Neural cell (in vitro differentiated cells): ENCODE data around the gene KIAA2012. TPM values are rescaled to one million over a fixed set of nuclear protein-coding genes. Genes with fewer than 3 reads are reported as not detected.

Experiments
- H2AFZ ChIP-seq: fragments of 200-600, 300-800 bp; sonication (generic), shearing (Covaris generic); 2 replicates; pipeline ENCODE4 v1.6.0; 2014; ENCODE audit warnings: low read depth, mild to moderate bottlenecking, antibody characterized with exemption, low read length, moderate library complexity
- H3F3A ChIP-seq: fragments of 200-600 bp; shearing (Covaris generic); 2 replicates; pipeline ENCODE4 v1.6.1; 2016; ENCODE audit warnings: mild to moderate bottlenecking, moderate library complexity, mixed read lengths, antibody characterized with exemption, low read length; ENCODE audit not compliant: insufficient read depth, poor library complexity, severe bottlenecking
- H3K27ac ChIP-seq: fragments of 200-600, 300-800 bp; sonication (generic), shearing (Covaris generic); 2 replicates; pipeline ENCODE4 v1.5.1; 2014; ENCODE audit warnings: mild to moderate bottlenecking, low read length, moderate library complexity
- H3K27me3 ChIP-seq: fragments of 300-800, 200-600 bp; sonication (generic), shearing (Covaris generic); 2 replicates; pipeline ENCODE4 v1.6.0; 2014; ENCODE audit warnings: mild to moderate bottlenecking, low read depth, low read length, moderate library complexity; ENCODE audit not compliant: insufficient read depth
- H3K36me3 ChIP-seq: fragments of 300-800, 200-600 bp; sonication (generic), shearing (Covaris generic); 2 replicates; pipeline ENCODE4 v1.5.1; 2014; ENCODE audit warnings: mild to moderate bottlenecking, antibody characterized with exemption, low read length, moderate library complexity; ENCODE audit not compliant: insufficient read depth
- H3K4me2 ChIP-seq: fragments of 300-800, 200-600 bp; sonication (generic), shearing (Covaris generic); 2 replicates; pipeline ENCODE4 v1.6.0; 2014; ENCODE audit warnings: mild to moderate bottlenecking, low read length
- H3K4me3 ChIP-seq: fragments of 300-800, 200-600 bp; sonication (generic), shearing (Covaris generic); 2 replicates; pipeline ENCODE4 v1.5.1; 2014; ENCODE audit warnings: mild to moderate bottlenecking, low read length, moderate library complexity
- H3K79me2 ChIP-seq: fragments of 200-600 bp; shearing (Covaris generic); replicated peaks from 2 replicates; pipeline ENCODE4 v1.6.0; 2014; ENCODE audit warnings: mild to moderate bottlenecking, low read length, moderate library complexity; ENCODE audit not compliant: insufficient read depth
- H3K9ac ChIP-seq: fragments of 300-800, 200-600 bp; sonication (generic), shearing (Covaris generic); 2 replicates; pipeline ENCODE4 v1.6.1; 2016; ENCODE audit warnings: mild to moderate bottlenecking, low read length, mixed read lengths
- H3K9me2 ChIP-seq: fragments of 200-600 bp; shearing (Covaris generic); 2 replicates; pipeline ENCODE4 v1.6.1; 2016; ENCODE audit warnings: mild to moderate bottlenecking, low read length, mixed read lengths; ENCODE audit not compliant: insufficient read depth
- H3K9me3 ChIP-seq: fragments of 200-600, 300-800 bp; sonication (generic), shearing (Covaris generic); 2 replicates; pipeline ENCODE4 v1.6.1; 2016; ENCODE audit warnings: mild to moderate bottlenecking, mixed run types, low read length, moderate library complexity, mixed read lengths
- H4K20me1 ChIP-seq: fragments of 200-600 bp; shearing (Covaris generic); 2 replicates; pipeline ENCODE4 v1.6.1; 2016; ENCODE audit warnings: mild to moderate bottlenecking, mixed run types; ENCODE audit not compliant: insufficient read depth
- EP300 ChIP-seq: fragments of 450-650 bp; conservative IDR thresholded peaks from 2 replicates; pipeline ENCODE4 v1.6.1; 2014; ENCODE audit warnings: antibody characterized with exemption, mild to moderate bottlenecking, moderate library complexity; ENCODE audit not compliant: poor library complexity, severe bottlenecking
- EZH2 ChIP-seq: fragments of 200-600, 300-800 bp; shearing (Covaris generic), sonication (generic); IDR thresholded peaks from 2 replicates; pipeline ENCODE4 v1.6.1; 2014; ENCODE audit warnings: antibody characterized with exemption, low read length, borderline replicate concordance, mild to moderate bottlenecking; ENCODE audit not compliant: insufficient read depth, poor library complexity, severe bottlenecking
- MXI1 ChIP-seq: fragments of 450-650 bp; conservative IDR thresholded peaks from 2 replicates; pipeline ENCODE4 v1.6.1; 2014; ENCODE audit warnings: antibody characterized with exemption, mild to moderate bottlenecking; ENCODE audit not compliant: poor library complexity, severe bottlenecking
- POLR2AphosphoS5 ChIP-seq: IDR thresholded peaks from 2 replicates; pipeline ENCODE4 v1.6.1; 2012
- RAD21 ChIP-seq: fragments of 450-650 bp; conservative IDR thresholded peaks from 2 replicates; pipeline ENCODE4 v1.6.1; 2014; ENCODE audit warnings: antibody characterized with exemption, mild to moderate bottlenecking, moderate library complexity
- SMC3 ChIP-seq: fragments of 450-650 bp; conservative IDR thresholded peaks from 2 replicates; pipeline ENCODE4 v1.6.1; 2014; ENCODE audit warnings: antibody characterized with exemption, mild to moderate bottlenecking, moderate library complexity; ENCODE audit not compliant: poor library complexity
- TAF1 ChIP-seq: IDR thresholded peaks from 2 replicates; pipeline ENCODE4 v1.6.1; 2012; ENCODE audit warnings: low read depth
- polyA minus RNA-seq: library from RNA; depleted of rRNA, polyadenylated mRNA; stranded (reverse); fragments of >200 nt; gene quantifications from 2 replicates; pipeline ENCODE4 v1.2.3, GENCODE V29; 2014
- polyA plus RNA-seq: library from polyadenylated mRNA; depleted of rRNA; stranded (reverse); fragments of >200 nt; gene quantifications from 2 replicates; pipeline ENCODE4 v1.2.3, GENCODE V29; 2014
- TF ChIP-seq, protein P1 (sequence below): fragments of 450-650 bp; IDR thresholded peaks from 2 replicates; pipeline ENCODE4 v1.5.1; 2014; ENCODE audit warnings: antibody characterized with exemption, mild to moderate bottlenecking, moderate library complexity; ENCODE audit not compliant: poor library complexity, severe bottlenecking
- TF ChIP-seq, protein P2 (sequence below): IDR thresholded peaks from 2 replicates; pipeline ENCODE4 v1.6.1; 2012; ENCODE audit warnings: borderline replicate concordance

Gene KIAA2012
- polyA plus RNA-seq (not detected in 2 replicates), polyA minus RNA-seq (0.46 TPM in 1 of 2 replicates, not detected in the other)

DNA sequence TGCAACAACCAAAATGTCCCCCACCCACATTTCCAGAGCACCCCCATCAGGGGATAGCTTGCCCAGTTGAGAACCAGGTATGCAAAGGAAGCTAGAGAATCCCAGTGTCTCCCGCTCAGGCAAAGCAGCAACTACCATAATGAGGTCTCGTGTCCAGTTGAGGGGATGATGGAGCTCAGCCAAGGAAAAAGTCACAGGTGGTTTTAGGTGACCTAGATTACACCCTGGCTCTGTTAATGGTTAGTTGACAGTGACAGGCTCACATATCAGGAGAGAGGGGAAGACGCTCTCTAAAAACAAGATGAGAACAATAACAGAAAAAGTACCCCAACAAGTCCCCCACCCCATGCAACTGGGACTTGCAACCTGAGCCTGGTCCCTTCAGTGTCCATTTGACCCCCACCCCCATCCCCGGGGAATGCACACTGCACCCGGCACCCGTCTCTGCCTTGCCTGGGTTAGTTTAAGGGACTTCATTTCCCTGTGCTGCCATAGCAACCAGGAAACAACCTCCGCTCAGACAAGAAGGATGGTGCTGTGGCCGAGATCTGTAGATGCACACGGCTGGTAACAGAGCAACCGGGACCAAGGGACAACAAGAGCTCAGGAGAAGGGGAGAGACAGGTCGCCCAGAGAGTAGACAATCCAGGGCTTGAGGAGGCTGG lies at the start of gene KIAA2012:
Gene KIAA2012 (plus strand): TSS at position 519 of the 665 bp plus-strand sequence. CDS start 373 bp downstream, outside the sequence.
- Histone ChIP-seq H3K9ac (no peak within 1 kb of the TSS), H2AFZ (no peak within 1 kb of the TSS), H3K36me3 (no peaks in the 10 kb centered on the region), H3K4me3 (no peak within 1 kb of the TSS), H3K4me2 (no peak within 1 kb of the TSS), H3K9me2 (no peaks in the 10 kb centered on the region), H3K9me3 (no peaks in the 10 kb centered on the region), H3K27ac (no peak within 1 kb of the TSS), H3K79me2 (no peaks in the 10 kb centered on the region), H4K20me1 (no peaks in the 10 kb centered on the region), H3F3A (no peaks in the 10 kb centered on the region), H3K27me3 (no peaks in the 10 kb centered on the region)
- TF ChIP-seq POLR2AphosphoS5 (peak; percentile 27), SMC3 (no peak), EZH2 (no peak), EP300 (peak; percentile 26), RAD21 (no peak), TAF1 (no peak), MXI1 (no peak)
- TF ChIP-seq, protein P1, sequence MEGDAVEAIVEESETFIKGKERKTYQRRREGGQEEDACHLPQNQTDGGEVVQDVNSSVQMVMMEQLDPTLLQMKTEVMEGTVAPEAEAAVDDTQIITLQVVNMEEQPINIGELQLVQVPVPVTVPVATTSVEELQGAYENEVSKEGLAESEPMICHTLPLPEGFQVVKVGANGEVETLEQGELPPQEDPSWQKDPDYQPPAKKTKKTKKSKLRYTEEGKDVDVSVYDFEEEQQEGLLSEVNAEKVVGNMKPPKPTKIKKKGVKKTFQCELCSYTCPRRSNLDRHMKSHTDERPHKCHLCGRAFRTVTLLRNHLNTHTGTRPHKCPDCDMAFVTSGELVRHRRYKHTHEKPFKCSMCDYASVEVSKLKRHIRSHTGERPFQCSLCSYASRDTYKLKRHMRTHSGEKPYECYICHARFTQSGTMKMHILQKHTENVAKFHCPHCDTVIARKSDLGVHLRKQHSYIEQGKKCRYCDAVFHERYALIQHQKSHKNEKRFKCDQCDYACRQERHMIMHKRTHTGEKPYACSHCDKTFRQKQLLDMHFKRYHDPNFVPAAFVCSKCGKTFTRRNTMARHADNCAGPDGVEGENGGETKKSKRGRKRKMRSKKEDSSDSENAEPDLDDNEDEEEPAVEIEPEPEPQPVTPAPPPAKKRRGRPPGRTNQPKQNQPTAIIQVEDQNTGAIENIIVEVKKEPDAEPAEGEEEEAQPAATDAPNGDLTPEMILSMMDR = no peak
- TF ChIP-seq, protein P2, sequence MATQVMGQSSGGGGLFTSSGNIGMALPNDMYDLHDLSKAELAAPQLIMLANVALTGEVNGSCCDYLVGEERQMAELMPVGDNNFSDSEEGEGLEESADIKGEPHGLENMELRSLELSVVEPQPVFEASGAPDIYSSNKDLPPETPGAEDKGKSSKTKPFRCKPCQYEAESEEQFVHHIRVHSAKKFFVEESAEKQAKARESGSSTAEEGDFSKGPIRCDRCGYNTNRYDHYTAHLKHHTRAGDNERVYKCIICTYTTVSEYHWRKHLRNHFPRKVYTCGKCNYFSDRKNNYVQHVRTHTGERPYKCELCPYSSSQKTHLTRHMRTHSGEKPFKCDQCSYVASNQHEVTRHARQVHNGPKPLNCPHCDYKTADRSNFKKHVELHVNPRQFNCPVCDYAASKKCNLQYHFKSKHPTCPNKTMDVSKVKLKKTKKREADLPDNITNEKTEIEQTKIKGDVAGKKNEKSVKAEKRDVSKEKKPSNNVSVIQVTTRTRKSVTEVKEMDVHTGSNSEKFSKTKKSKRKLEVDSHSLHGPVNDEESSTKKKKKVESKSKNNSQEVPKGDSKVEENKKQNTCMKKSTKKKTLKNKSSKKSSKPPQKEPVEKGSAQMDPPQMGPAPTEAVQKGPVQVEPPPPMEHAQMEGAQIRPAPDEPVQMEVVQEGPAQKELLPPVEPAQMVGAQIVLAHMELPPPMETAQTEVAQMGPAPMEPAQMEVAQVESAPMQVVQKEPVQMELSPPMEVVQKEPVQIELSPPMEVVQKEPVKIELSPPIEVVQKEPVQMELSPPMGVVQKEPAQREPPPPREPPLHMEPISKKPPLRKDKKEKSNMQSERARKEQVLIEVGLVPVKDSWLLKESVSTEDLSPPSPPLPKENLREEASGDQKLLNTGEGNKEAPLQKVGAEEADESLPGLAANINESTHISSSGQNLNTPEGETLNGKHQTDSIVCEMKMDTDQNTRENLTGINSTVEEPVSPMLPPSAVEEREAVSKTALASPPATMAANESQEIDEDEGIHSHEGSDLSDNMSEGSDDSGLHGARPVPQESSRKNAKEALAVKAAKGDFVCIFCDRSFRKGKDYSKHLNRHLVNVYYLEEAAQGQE = peak; percentile 46

DNA sequence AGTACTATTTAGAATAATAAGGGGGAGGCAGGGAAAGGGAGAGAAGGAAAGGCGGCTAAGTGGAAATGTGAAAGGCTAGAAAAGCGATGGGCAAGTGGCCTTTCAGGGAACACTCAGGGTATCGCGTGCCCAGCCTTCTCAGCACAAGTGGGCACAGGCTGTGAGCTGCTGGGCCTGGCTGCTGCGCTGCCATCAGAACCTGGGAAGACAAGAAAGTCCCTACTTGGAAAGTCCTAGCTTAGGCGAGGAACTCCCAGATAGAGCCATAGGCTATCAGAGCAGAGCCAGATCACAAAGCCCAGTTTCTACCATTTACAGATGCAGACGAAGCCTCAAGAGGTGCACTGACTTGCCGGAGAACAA lies 49.2 kb upstream of the KIAA2012 start:
- Histone ChIP-seq H3K9ac (no peak overlapping the region), H3K9me3 (no peaks in the 10 kb centered on the region), H3K4me2 (no peak overlapping the region), H3F3A (no peaks in the 10 kb centered on the region), H3K9me2 (no peaks in the 10 kb centered on the region), H3K4me3 (no peak overlapping the region), H4K20me1 (no peaks in the 10 kb centered on the region), H2AFZ (no peak overlapping the region), H3K27me3 (peaks cover 4% of the 10 kb centered on the region), H3K79me2 (no peaks in the 10 kb centered on the region), H3K27ac (no peak overlapping the region), H3K36me3 (no peaks in the 10 kb centered on the region)
- TF ChIP-seq SMC3 (no peak), POLR2AphosphoS5 (no peak), EP300 (no peak), TAF1 (no peak), EZH2 (no peak), MXI1 (no peak), RAD21 (no peak)
- TF ChIP-seq, protein P2 = no peak
- TF ChIP-seq, protein P1 = no peak
